Keratinocyte (primary cell): ENCODE measurements around the gene PCNT. TPM values are rescaled to one million over a fixed set of nuclear protein-coding genes. Genes with fewer than 3 reads are reported as not detected.
"Not testable (repeated sequence)": the region's sequence is repeated elsewhere in the genome, so short reads cannot be mapped to it uniquely, and the experiment has no call there.

Experiments used
- DNase-seq: peaks from one replicate; pipeline ENCODE4 v3.0.0-alpha.2; 2011; ENCODE audit warnings: low read depth, missing footprints, low spot score
- FAIRE-seq: peaks from 2 replicates; lab custom pipeline; 2011; peaks lifted over from hg19 to GRCh38; lab: Jason Lieb, UNC
- H2AFZ ChIP-seq: 2 replicates; pipeline ENCODE4 v1.6.0; 2012; ENCODE audit warnings: low read length, control low read depth, inconsistent platforms; ENCODE audit not compliant: control insufficient read depth
- H3K27ac ChIP-seq: 2 replicates; pipeline ENCODE4 v1.5.1; 2011; ENCODE audit warnings: low read length; ENCODE audit not compliant: control insufficient read depth, insufficient read depth
- H3K27me3 ChIP-seq: 3 replicates; pipeline ENCODE4 v1.6.0; 2011; ENCODE audit warnings: low read length; ENCODE audit not compliant: control insufficient read depth, insufficient read depth; ENCODE audit errors: extremely low read depth
- H3K36me3 ChIP-seq, 2 experiments: 2 replicates in 1 of 2; 3 replicates in 1 of 2; pipeline ENCODE4 v1.5.1; 2011; ENCODE audit warnings: low read length in 2 of 2, mild to moderate bottlenecking in 1 of 2; ENCODE audit not compliant: control insufficient read depth in 2 of 2, insufficient read depth in 2 of 2; ENCODE audit errors: extremely low read depth in 1 of 2
- H3K4me1 ChIP-seq: 3 replicates; pipeline ENCODE4 v1.5.1; 2011; ENCODE audit warnings: low read length; ENCODE audit not compliant: control insufficient read depth, insufficient read depth; ENCODE audit errors: extremely low read depth
- H3K4me2 ChIP-seq: 3 replicates; pipeline ENCODE4 v1.6.0; 2011; ENCODE audit warnings: low read depth, low read length; ENCODE audit not compliant: control insufficient read depth, insufficient read depth; ENCODE audit errors: extremely low read depth
- H3K4me3 ChIP-seq, 3 experiments: fragments of 200-600 bp in 1 of 3; sonication (generic) in 1 of 3; 2 replicates in 2 of 3; 3 replicates in 1 of 3; pipeline ENCODE4 v1.5.1; 2011 to 2016; ENCODE audit warnings: low read length in 3 of 3, mild to moderate bottlenecking in 3 of 3, control low read depth in 2 of 3, inconsistent platforms in 1 of 3, low read depth in 1 of 3, mixed read lengths in 1 of 3, mixed run types in 1 of 3, moderate library complexity in 1 of 3; ENCODE audit not compliant: control insufficient read depth in 2 of 3, insufficient read depth in 2 of 3; ENCODE audit errors: extremely low read depth in 1 of 3
- H3K79me2 ChIP-seq: 2 replicates; pipeline ENCODE4 v1.6.0; 2012; ENCODE audit warnings: low read length; ENCODE audit not compliant: control insufficient read depth, insufficient read depth
- H3K9ac ChIP-seq: 3 replicates; pipeline ENCODE4 v1.6.0; 2011; ENCODE audit warnings: low read length; ENCODE audit not compliant: control insufficient read depth, insufficient read depth; ENCODE audit errors: extremely low read depth
- H3K9me1 ChIP-seq: 3 replicates; pipeline ENCODE4 v1.6.0; 2011; ENCODE audit warnings: low read length; ENCODE audit not compliant: control insufficient read depth, insufficient read depth; ENCODE audit errors: extremely low read depth
- H3K9me3 ChIP-seq: 2 replicates; pipeline ENCODE4 v1.5.1; 2012; ENCODE audit warnings: low read depth, low read length; ENCODE audit not compliant: control insufficient read depth
- H4K20me1 ChIP-seq: 3 replicates; pipeline ENCODE4 v1.6.0; 2011; ENCODE audit warnings: low read length; ENCODE audit not compliant: control insufficient read depth, insufficient read depth; ENCODE audit errors: extremely low read depth
- CTCF ChIP-seq, 3 experiments: IDR thresholded peaks in 1 of 3; conservative IDR thresholded peaks in 1 of 3; optimal IDR thresholded peaks in 1 of 3; 2 replicates in 2 of 3; 3 replicates in 1 of 3; pipeline versions ENCODE3 to v1.5.1; 2011; ENCODE audit warnings: low read length in 3 of 3, mild to moderate bottlenecking in 3 of 3, moderate library complexity in 2 of 3, control low read depth in 1 of 3, inconsistent platforms in 1 of 3; ENCODE audit not compliant: insufficient read depth in 2 of 3; ENCODE audit errors: extremely low read depth in 1 of 3
- EZH2 ChIP-seq: IDR thresholded peaks from one replicate; pipeline ENCODE4 v1.6.1; 2012; ENCODE audit warnings: inconsistent platforms, mild to moderate bottlenecking, low read length, moderate library complexity
- dilution Hi-C: fragments of 300-500 bp; cut with MboI; formaldehyde crosslinking; loops from one replicate; pipeline ENCODE4 v1.7.0; 2020; ENCODE audit warnings: low sequenced_read_pairs; ENCODE audit not compliant: extremely low pct_ligation_motif_present
- polyA plus RNA-seq, 5 experiments: library from polyadenylated mRNA; depleted of rRNA in 3 of 5; stranded (reverse) in 3 of 5; stranded (forward) in 1 of 5; unstranded in 1 of 5; fragments of >200 nt; gene quantifications; 1 replicate in 1 of 5; 2 replicates in 3 of 5; 3 replicates in 1 of 5; pipeline versions ENCODE4 v1.2.1 to v1.2.3, GENCODE V29; 2011 to 2012; ENCODE audit warnings: missing spikeins in 2 of 5, low read depth in 1 of 5, low replicate concordance in 1 of 5

PCNT gene
- polyA plus RNA-seq, 1 donor (not counting 4 experiments of a cell fraction or from before 2014, with no cell fraction given), result 9.8 TPM

- no peak overlapping the region for H2AFZ ChIP-seq
- H3K27me3 ChIP-seq, result no peaks in the 10 kb centered on the region
- no peak overlapping the region for H3K4me3 ChIP-seq
- dilution Hi-C loops, result no loop called here
- FAIRE-seq (no peak), DNase-seq (no peak)
- no peaks in the 10 kb centered on the region for H3K9me1 ChIP-seq
- H3K9ac ChIP-seq, result no peak overlapping the region
- no peak overlapping the region for H3K27ac ChIP-seq
- TF ChIP-seq CTCF (optimal IDR thresholded peaks at IDR 0.05 in 1 of 3, IDR thresholded peaks at IDR 0.05 in 1 of 3, conservative IDR thresholded peaks at IDR 0.05 in 1 of 3; ENCODE audit: extremely low read depth in 1 of 3, insufficient read depth in 2 of 3, low read length in 3 of 3) (no peak), EZH2 (no peak)
- H3K36me3 ChIP-seq, result peaks cover 19 to 29% of the 10 kb centered on the region in 2 experiments
- H3K9me3 ChIP-seq, result no peaks in the 10 kb centered on the region
- no peaks in the 10 kb centered on the region for H3K4me1 ChIP-seq
- H3K79me2 ChIP-seq, result peaks cover 39% of the 10 kb centered on the region
- H4K20me1 ChIP-seq, result peaks cover 8% of the 10 kb centered on the region
- H3K4me2 ChIP-seq, result no peak overlapping the region
Measured at GRCh38 chr21:46371204-46372013, 47.5 kb downstream of the PCNT start.

- H3K4me1 ChIP-seq, result no peaks in the 10 kb centered on the region
- no peak overlapping the region for H3K4me3 ChIP-seq
- H4K20me1 ChIP-seq, result peaks cover 8% of the 10 kb centered on the region
- no peak overlapping the region for H3K27ac ChIP-seq
- H3K27me3 ChIP-seq, result no peaks in the 10 kb centered on the region
- no peak overlapping the region for H3K4me2 ChIP-seq
- no peaks in the 10 kb centered on the region for H3K9me3 ChIP-seq
- no peak overlapping the region for H2AFZ ChIP-seq
- no peak for TF ChIP-seq EZH2
- TF ChIP-seq CTCF (optimal IDR thresholded peaks at IDR 0.05 in 1 of 3, IDR thresholded peaks at IDR 0.05 in 1 of 3, conservative IDR thresholded peaks at IDR 0.05 in 1 of 3; ENCODE audit: extremely low read depth in 1 of 3, insufficient read depth in 2 of 3, low read length in 3 of 3), result no peak
- FAIRE-seq (no peak), DNase-seq (no peak)
- dilution Hi-C loops, result no loop called here
- peaks cover 41% of the 10 kb centered on the region for H3K79me2 ChIP-seq
- no peak overlapping the region for H3K9ac ChIP-seq
- peaks cover 15 to 24% of the 10 kb centered on the region in 2 experiments for H3K36me3 ChIP-seq
- H3K9me1 ChIP-seq, result no peaks in the 10 kb centered on the region
Measured at GRCh38 chr21:46372014-46372485, 48.1 kb downstream of the PCNT start.

GRCh38 chr21:46372947-46373346, 49.0 kb downstream of the PCNT start:
- FAIRE-seq, dilution Hi-C loops: not testable (repeated sequence)

More at GRCh38 chr21:46372947-46373346, 49.0 kb downstream of the PCNT start:
- not testable (repeated sequence) for H3K4me1 ChIP-seq, H3K27ac ChIP-seq, H2AFZ ChIP-seq, DNase-seq, H3K27me3 ChIP-seq, H3K4me2 ChIP-seq, H3K9me3 ChIP-seq, H3K9ac ChIP-seq, H3K4me3 ChIP-seq, H3K9me1 ChIP-seq, H4K20me1 ChIP-seq
- peaks cover 12 to 20% of the 10 kb centered on the region in 2 experiments for H3K36me3 ChIP-seq
- H3K79me2 ChIP-seq, result peaks cover 42% of the 10 kb centered on the region
